ENCODE data around the gene TMSB4X. TPM values are rescaled to one million over a fixed set of nuclear protein-coding genes. Genes with fewer than 3 reads are reported as not detected.

The TMSB4X gene
- total RNA-seq (2022; extraction: Qiagen RNA extraction; ENCODE audit: low read depth), result 5,391 to 8,587 TPM (median 5,959 TPM) in 5 replicates

DNA sequence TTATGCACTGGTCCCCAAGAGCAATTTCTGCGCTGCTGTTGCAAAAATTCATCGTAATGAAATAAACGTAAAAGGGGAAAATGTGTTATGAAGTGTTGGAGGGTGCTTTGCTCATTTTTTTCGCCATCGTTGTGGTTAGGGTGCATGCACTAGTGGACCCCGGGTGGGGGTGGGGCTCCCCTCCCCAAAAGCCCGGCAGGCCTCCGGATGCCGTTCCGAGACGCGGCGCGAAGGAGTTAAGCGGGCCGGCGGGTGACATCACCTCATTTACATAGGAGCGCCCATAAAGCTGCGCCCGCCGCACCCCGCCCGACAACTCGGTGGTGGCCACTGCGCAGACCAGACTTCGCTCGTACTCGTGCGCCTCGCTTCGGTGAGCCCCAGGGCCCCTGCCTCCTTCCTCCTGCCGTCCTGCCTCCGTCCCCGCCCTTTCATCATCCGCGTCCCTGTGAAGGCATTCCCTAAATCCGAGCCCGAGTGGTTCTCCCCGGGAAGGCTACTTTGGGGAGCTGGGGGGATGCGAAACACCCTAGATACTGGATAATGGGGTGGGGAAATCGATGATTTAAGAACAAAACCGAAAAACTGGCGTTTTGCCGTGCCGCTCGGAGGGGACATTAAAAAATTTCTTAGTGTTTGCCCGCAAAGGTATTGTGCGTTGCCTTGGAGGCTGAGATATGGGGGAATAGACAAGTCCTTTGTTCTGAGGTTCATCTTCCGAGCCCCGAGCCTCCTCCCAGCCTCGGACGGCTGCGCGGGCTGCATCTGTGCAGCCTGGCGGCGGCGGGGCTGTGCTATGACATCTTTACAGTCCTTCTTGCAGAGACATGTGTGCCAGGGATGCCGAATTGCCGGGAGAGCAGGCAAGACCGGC lies at the start of gene TMSB4X:
Gene TMSB4X (plus strand): TSS at position 315 of the 874 bp plus-strand sequence.

Other genes with a start within 250 kb of the TMSB4X start
- gene PRPS2, start 183.7 kb upstream of the TMSB4X start, total RNA-seq (2022; extraction: Qiagen RNA extraction; ENCODE audit: low read depth), result 33.7 to 49.2 TPM (median 45.7 TPM) in 5 replicates
- gene TLR7, start 108.0 kb upstream of the TMSB4X start, total RNA-seq (2022; extraction: Qiagen RNA extraction; ENCODE audit: low read depth), result 0.04 TPM in 1 of 5 replicates, not detected in the others
- gene TLR8, start 68.5 kb upstream of the TMSB4X start, total RNA-seq (2022; extraction: Qiagen RNA extraction; ENCODE audit: low read depth), result not detected in 5 replicates
- 0.02 TPM in 1 of 5 replicates, not detected in the others for gene FAM9C, start 69.5 kb downstream of the TMSB4X start, total RNA-seq (2022; extraction: Qiagen RNA extraction; ENCODE audit: low read depth)